Right hindlimb (tissue), 1 donor: Measurements from ENCODE around the gene CTBP2.
"Not testable (repeated sequence)": the region's sequence is repeated elsewhere in the genome, so short reads cannot be mapped to it uniquely, and the experiment has no call there.

Source experiments
- DNase-seq: peaks from one replicate; pipeline ENCODE4 v3.0.0-alpha.2; 2018

Gene CTBP2

DNA sequence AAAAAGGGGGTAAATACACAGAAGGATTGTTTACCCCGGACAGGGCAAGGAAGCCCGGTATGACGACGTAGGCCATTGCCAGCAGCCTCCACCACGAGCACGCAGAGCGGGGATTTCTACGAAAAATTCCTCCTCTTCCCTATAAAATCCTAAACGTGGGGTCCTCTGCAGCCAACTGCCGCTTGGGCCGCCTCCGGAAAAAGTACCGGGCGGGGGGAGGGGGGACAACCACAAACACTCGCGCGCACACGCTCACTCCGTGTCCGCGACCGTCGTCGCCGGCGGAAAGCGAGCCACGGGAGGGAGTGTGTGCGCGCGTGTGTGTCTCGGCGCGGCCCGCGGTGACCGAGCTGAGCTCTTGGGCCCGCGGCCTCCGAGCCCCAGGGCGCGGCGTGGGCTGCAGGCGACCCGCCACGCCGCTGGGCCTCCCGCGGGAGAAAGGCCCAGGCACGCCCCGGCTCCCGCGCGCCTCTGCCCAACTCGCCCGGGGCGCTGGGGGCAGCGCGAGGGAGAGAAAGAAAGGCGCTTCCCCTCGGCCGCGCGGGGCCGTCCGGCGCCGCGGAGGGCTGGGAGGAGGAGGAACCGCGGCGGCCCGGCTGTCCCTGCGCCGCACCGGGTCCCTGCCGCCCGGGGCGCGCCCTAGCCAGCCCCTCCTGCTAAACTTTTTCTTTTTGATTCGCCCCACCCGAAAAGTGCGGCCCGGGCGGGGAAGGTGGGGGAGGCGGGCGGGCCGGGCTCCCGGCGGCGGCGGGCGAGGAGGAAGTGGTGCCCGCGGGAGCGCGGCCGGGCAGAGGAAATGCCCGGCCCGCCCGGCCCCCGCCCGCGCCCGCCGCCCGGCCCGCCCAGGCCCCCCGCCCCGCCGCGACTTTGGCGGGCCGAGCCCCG is 1.5 kb downstream of the CTBP2 start:
- peak; percentile 83 for DNase-seq

GRCh38 chr10:125158275-125158600 is 2.1 kb downstream of the CTBP2 start:
- DNase-seq, result no peak

DNA sequence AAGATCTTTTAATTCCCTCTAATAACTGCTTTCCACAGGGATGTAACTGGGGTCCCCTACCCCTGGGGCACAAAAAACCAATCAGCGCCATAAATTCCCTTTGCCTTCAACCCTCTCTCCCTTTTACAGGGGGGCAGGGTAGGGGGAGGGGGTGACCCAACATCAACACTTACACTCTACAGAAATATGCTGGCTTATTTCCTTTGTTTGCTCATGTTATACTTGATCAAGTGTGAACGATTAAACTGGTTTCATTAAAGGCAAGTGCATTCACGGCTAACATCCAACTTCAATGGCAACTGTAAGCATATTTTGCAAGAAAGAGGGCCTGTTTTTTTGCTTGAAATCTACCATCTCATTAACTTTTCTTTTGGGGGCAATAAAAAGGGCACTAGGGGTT is 2.9 kb downstream of the CTBP2 start:
- no peak for DNase-seq

DNA sequence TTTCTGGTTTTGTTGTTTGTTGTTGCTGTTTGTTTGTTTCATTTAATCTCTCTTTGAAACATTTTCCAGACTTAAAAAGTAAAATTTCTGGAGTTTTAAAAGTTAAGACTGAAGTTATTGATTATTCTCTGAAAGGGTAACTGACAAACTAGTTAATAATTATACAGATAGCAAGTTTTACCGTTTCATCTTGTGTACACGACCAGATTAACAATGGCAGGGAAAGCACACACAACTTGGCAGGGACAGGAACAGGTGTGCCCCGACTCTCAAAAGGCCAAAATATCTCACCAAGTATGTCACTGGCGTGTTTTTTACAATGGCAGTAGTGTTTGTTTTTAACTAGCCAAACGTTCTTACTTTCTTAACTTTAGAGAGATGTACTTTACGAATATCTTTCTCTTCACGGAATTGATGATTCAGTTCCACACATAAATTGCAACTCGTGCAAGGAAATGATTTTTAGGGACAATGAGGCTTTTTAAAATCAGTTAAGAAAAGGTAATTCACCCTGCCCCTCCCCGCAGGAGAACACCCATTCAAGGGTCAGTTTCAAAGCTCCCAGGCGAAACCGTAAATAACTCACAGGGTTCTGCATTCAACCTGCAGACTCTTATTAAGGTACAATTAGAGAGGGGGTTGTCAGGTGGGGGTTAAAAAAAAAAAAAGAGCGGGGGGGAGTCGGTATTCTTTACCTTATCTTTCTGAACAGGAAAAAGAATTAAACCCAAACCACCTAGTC is 3.5 kb downstream of the CTBP2 start:
- DNase-seq, result no peak

- DNase-seq, result no peak
These were observed 4.2 kb downstream of the CTBP2 start for GRCh38 chr10:125156196-125156595.

GRCh38 chr10:125155101-125155500 is 5.3 kb downstream of the CTBP2 start:
- DNase-seq, result no peak

- DNase-seq, result no peak
These were observed 5.8 kb downstream of the CTBP2 start for GRCh38 chr10:125154529-125154928.

- no peak for DNase-seq
These were observed 6.5 kb downstream of the CTBP2 start for GRCh38 chr10:125153703-125154490.

DNA sequence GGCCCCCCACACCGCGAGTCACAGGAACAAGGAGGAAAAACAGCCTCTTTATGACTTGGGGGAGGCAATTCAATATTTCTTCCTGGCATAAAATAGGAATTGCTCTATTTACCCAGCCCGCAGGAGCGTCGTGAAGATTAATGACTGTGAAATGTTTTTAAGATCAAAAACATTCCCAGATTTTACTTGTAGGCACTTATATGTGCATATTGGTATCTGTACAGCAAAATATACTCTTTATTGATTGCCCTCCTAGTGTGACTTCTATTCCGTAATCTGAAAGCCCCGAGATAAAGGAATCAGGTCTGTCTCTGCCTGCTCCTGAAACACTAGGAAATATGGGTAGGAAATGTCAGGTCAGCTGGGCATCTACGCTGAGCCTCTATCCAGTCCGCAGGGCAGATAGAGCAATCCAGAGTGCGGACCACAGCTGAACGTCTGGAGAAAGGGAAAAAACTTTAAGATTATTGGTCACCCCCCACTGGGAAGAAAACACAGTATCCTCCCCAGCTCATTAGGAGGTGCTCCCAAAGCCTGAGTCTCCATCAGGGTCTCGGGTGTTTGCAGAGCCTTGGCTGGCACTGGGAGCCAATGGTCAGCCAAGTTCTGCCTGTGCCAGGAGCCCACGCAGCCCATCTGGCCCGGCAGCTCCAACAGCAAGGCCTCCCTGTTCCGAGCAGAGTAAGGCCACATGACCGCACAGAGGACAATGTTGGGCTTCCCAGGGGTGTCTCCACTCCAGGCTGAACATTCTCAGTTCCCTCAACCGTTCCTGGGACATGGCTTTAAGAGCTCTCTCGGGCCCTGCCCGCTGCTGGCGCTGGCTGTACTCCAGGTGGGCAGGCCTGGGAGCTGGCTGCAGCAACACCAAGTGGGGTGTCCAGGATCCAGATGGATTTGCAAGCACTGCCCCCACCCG is 7.7 kb downstream of the CTBP2 start:
- peak; percentile 54 for DNase-seq

GRCh38 chr10:125151553-125152449 is 8.6 kb downstream of the CTBP2 start:
- no peak for DNase-seq

DNA sequence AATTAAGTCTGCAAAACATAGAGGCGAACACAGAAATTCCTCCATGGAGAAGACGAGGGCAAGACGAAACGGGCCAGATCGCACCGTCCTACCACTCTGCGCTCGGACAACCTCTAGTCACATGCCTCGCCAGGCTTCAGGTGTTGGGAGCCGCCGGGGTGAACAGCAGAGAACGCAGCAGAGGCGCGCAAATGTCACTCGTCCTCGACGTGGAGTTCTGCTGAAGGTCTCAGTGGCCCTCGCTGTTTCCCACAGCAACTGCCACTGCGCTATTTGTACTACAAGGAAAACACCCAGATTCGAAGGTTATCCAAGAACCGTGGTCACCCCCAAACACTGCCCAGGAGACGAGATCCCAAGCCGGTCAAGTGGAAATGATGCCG is 9.2 kb downstream of the CTBP2 start:
- no peak for DNase-seq

- not testable (repeated sequence) for DNase-seq
These were observed 9.8 kb downstream of the CTBP2 start for GRCh38 chr10:125150376-125151083.

- no peak for DNase-seq
These were observed 10.7 kb downstream of the CTBP2 start for GRCh38 chr10:125149680-125150047.

- DNase-seq, result no peak
These were observed 11.2 kb downstream of the CTBP2 start for GRCh38 chr10:125149036-125149679.

- no peak for DNase-seq
These were observed 11.8 kb downstream of the CTBP2 start for GRCh38 chr10:125148528-125148927.

DNA sequence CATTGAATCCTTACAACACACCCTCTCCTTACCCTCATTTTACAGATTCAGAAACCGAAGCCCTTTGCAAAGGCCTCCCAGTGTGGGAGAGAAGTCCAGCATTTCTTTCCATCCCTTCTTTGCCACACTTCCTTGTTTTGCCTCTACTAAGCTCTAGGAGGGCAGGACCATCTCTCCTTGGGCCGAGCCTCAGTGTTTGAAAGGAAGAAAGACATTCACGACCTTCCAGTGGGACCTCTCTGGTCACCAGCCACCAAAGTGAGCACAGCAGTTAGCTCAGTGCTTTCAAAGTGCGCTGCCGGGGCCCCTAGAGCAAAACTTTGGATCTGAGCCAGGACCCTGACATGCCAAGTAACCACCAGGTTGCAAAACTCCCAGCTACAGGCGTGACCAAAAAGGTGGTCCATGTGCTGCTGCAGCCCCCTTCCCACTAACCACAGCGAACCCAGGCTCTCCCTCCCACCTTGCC is 12.4 kb downstream of the CTBP2 start:
- no peak for DNase-seq

- no peak for DNase-seq
These were observed 13.4 kb downstream of the CTBP2 start for GRCh38 chr10:125146791-125147579.

DNA sequence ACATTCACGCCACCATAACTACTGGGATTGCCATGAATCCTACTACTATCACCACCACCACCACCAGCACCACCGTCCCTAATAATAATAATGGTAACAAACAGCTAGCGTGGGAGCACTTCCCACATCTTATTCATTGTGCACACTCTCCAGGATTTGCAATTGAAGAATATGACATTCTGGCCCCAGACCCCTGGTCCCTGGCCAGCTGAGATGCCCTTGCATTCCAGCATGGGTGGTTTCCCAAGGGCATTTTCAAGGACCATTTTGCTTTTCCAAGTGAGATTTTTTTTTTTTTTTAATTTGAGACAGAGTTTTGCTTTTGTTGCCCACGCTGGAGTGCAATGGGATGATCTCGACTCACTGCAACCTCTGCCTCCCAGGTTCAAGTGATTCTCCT is 14.7 kb downstream of the CTBP2 start:
- DNase-seq, result no peak
